ENCODE measurements around the gene TMEM219.

The TMEM219 gene

DNA sequence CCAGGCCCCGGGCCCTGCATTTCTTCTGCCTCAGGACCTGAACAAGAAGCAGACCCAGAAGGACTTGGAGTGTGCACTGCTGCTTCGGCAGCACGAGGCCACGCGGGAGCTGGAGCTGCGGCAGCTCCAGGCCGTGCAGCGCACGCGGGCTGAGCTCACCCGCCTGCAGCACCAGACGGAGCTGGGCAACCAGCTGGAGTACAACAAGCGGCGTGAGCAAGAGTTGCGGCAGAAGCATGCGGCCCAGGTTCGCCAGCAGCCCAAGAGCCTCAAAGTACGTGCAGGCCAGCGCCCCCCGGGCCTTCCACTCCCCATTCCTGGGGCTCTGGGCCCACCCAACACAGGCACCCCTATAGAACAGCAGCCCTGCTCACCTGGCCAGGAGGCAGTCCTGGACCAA is 24.4 kb downstream of the TMEM219 start:
- H3K4me1 ChIP-seq (ENCODE audit: insufficient read depth, low read length, severe bottlenecking): no peaks in the 10 kb centered on the region
- TF ChIP-seq, protein P1, sequence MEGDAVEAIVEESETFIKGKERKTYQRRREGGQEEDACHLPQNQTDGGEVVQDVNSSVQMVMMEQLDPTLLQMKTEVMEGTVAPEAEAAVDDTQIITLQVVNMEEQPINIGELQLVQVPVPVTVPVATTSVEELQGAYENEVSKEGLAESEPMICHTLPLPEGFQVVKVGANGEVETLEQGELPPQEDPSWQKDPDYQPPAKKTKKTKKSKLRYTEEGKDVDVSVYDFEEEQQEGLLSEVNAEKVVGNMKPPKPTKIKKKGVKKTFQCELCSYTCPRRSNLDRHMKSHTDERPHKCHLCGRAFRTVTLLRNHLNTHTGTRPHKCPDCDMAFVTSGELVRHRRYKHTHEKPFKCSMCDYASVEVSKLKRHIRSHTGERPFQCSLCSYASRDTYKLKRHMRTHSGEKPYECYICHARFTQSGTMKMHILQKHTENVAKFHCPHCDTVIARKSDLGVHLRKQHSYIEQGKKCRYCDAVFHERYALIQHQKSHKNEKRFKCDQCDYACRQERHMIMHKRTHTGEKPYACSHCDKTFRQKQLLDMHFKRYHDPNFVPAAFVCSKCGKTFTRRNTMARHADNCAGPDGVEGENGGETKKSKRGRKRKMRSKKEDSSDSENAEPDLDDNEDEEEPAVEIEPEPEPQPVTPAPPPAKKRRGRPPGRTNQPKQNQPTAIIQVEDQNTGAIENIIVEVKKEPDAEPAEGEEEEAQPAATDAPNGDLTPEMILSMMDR (IDR thresholded peaks at IDR 0.05; ENCODE audit: low read length): no peak
- no peak for TF ChIP-seq EZH2 (IDR thresholded peaks at IDR 0.05; ENCODE audit: borderline replicate concordance, low read length)
- H3K9me3 ChIP-seq (ENCODE audit: low read length): no peaks in the 10 kb centered on the region
- no peak overlapping the region for H2AFZ ChIP-seq (ENCODE audit: low read length)
- no peak overlapping the region for H3K4me2 ChIP-seq (ENCODE audit: low read length)
- peaks cover 96% of the 10 kb centered on the region for H3K36me3 ChIP-seq (ENCODE audit: insufficient read depth, low read length)
- no peaks in the 10 kb centered on the region for H3F3A ChIP-seq (ENCODE audit: insufficient read depth, low read length)
- H3K27me3 ChIP-seq (ENCODE audit: insufficient read depth, low read length): no peaks in the 10 kb centered on the region
- no peak overlapping the region for H3K27ac ChIP-seq (ENCODE audit: low read depth, low read length, poor library complexity, severe bottlenecking)
- no peaks in the 10 kb centered on the region for H3K9me2 ChIP-seq (ENCODE audit: low read depth, low read length)
- H3K4me3 ChIP-seq (ENCODE audit: low read depth, low read length, poor library complexity, severe bottlenecking): no peak overlapping the region
- H3K79me2 ChIP-seq (ENCODE audit: insufficient read depth, low read length): no peaks in the 10 kb centered on the region
- H4K20me1 ChIP-seq (ENCODE audit: insufficient read depth, low read length): no peaks in the 10 kb centered on the region
- H3K9ac ChIP-seq (ENCODE audit: low read length): no peak overlapping the region

DNA sequence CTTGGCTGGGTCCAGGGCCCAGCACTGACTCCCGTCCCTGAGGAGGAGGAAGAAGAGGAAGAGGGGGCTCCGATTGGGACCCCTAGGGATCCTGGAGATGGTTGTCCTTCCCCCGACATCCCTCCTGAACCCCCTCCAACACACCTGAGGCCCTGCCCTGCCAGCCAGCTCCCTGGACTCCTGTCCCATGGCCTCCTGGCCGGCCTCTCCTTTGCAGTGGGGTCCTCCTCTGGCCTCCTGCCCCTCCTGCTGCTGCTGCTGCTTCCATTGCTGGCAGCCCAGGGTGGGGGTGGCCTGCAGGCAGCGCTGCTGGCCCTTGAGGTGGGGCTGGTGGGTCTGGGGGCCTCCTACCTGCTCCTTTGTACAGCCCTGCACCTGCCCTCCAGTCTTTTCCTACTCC is 25.1 kb downstream of the TMEM219 start:
- H3K4me1 ChIP-seq (ENCODE audit: insufficient read depth, low read length, severe bottlenecking): no peaks in the 10 kb centered on the region
- no peaks in the 10 kb centered on the region for H3K9me3 ChIP-seq (ENCODE audit: low read length)
- TF ChIP-seq, protein P1 (IDR thresholded peaks at IDR 0.05; ENCODE audit: low read length): no peak
- no peak for TF ChIP-seq EZH2 (IDR thresholded peaks at IDR 0.05; ENCODE audit: borderline replicate concordance, low read length)
- H3K27ac ChIP-seq (ENCODE audit: low read depth, low read length, poor library complexity, severe bottlenecking): no peak overlapping the region
- H3K27me3 ChIP-seq (ENCODE audit: insufficient read depth, low read length): no peaks in the 10 kb centered on the region
- no peak overlapping the region for H3K4me3 ChIP-seq (ENCODE audit: low read depth, low read length, poor library complexity, severe bottlenecking)
- H4K20me1 ChIP-seq (ENCODE audit: insufficient read depth, low read length): no peaks in the 10 kb centered on the region
- H3K4me2 ChIP-seq (ENCODE audit: low read length): no peak overlapping the region
- H3K36me3 ChIP-seq (ENCODE audit: insufficient read depth, low read length): peaks cover 96% of the 10 kb centered on the region
- H2AFZ ChIP-seq (ENCODE audit: low read length): no peak overlapping the region
- H3K9me2 ChIP-seq (ENCODE audit: low read depth, low read length): no peaks in the 10 kb centered on the region
- H3F3A ChIP-seq (ENCODE audit: insufficient read depth, low read length): no peaks in the 10 kb centered on the region
- H3K9ac ChIP-seq (ENCODE audit: low read length): no peak overlapping the region
- H3K79me2 ChIP-seq (ENCODE audit: insufficient read depth, low read length): no peaks in the 10 kb centered on the region

DNA sequence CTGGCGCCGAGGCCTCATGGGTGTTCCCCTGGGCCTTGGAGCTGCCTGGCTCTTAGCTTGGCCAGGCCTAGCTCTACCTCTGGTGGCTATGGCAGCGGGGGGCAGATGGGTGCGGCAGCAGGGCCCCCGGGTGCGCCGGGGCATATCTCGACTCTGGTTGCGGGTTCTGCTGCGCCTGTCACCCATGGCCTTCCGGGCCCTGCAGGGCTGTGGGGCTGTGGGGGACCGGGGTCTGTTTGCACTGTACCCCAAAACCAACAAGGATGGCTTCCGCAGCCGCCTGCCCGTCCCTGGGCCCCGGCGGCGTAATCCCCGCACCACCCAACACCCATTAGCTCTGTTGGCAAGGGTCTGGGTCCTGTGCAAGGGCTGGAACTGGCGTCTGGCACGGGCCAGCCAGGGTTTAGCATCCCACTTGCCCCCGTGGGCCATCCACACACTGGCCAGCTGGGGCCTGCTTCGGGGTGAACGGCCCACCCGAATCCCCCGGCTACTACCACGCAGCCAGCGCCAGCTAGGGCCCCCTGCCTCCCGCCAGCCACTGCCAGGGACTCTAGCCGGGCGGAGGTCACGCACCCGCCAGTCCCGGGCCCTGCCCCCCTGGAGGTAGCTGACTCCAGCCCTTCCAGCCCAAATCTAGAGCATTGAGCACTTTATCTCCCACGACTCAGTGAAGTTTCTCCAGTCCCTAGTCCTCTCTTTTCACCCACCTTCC is 25.6 kb downstream of the TMEM219 start:
- peaks cover 94% of the 10 kb centered on the region for H3K36me3 ChIP-seq (ENCODE audit: insufficient read depth, low read length)
- H3K4me3 ChIP-seq (ENCODE audit: low read depth, low read length, poor library complexity, severe bottlenecking): no peak overlapping the region
- H3K9me2 ChIP-seq (ENCODE audit: low read depth, low read length): no peaks in the 10 kb centered on the region
- no peak overlapping the region for H3K9ac ChIP-seq (ENCODE audit: low read length)
- no peaks in the 10 kb centered on the region for H4K20me1 ChIP-seq (ENCODE audit: insufficient read depth, low read length)
- H3K4me1 ChIP-seq (ENCODE audit: insufficient read depth, low read length, severe bottlenecking): no peaks in the 10 kb centered on the region
- TF ChIP-seq, protein P1 (IDR thresholded peaks at IDR 0.05; ENCODE audit: low read length): no peak
- no peak for TF ChIP-seq EZH2 (IDR thresholded peaks at IDR 0.05; ENCODE audit: borderline replicate concordance, low read length)
- no peaks in the 10 kb centered on the region for H3K79me2 ChIP-seq (ENCODE audit: insufficient read depth, low read length)
- H3K27ac ChIP-seq (ENCODE audit: low read depth, low read length, poor library complexity, severe bottlenecking): no peak overlapping the region
- H3F3A ChIP-seq (ENCODE audit: insufficient read depth, low read length): no peaks in the 10 kb centered on the region
- no peak overlapping the region for H3K4me2 ChIP-seq (ENCODE audit: low read length)
- H3K9me3 ChIP-seq (ENCODE audit: low read length): no peaks in the 10 kb centered on the region
- H3K27me3 ChIP-seq (ENCODE audit: insufficient read depth, low read length): no peaks in the 10 kb centered on the region
- H2AFZ ChIP-seq (ENCODE audit: low read length): no peak overlapping the region
